WTC11 (cell line): ENCODE measurements around the gene KIF2C. TPM values are rescaled to one million over a fixed set of nuclear protein-coding genes. Genes with fewer than 3 reads are reported as not detected.

Experiments used
- ATAC-seq: fragments of 200-7000 bp; cut with Tn5 transposase; 2 replicates; pipeline ENCODE4 v1.10.0; 2021; ENCODE audit warnings: mild to moderate bottlenecking, moderate library complexity
- CTCF ChIA-PET: fragments of 300-600 bp; sonication (Branson Sonifier 250); formaldehyde crosslinking; loops from one replicate; lab custom pipeline; 2021; ENCODE audit warnings: antibody characterized with exemption; lab: Charles Lee
- POLR2A ChIA-PET: fragments of 350-600 bp; sonication (Branson Sonifier 250); formaldehyde crosslinking; loops from one replicate; lab custom pipeline; 2021; ENCODE audit warnings: antibody characterized with exemption; lab: Charles Lee
- DNase-seq: peaks from one replicate; pipeline ENCODE4 v3.0.0; 2021; ENCODE audit warnings: low spot score
- H3K27ac Mint-ChIP-seq: 2 replicates; pipeline ENCODE4 v1.8.0; 2021; ENCODE audit warnings: mixed read lengths
- H3K27me3 Mint-ChIP-seq: 2 replicates; pipeline ENCODE4 v1.8.0; 2021; ENCODE audit warnings: low read depth, mild to moderate bottlenecking, moderate library complexity, mixed read lengths
- H3K36me3 Mint-ChIP-seq: 2 replicates; pipeline ENCODE4 v1.8.0; 2021; ENCODE audit warnings: mixed read lengths
- H3K4me1 Mint-ChIP-seq: 2 replicates; pipeline ENCODE4 v1.8.0; 2022; ENCODE audit warnings: mixed read lengths
- H3K4me3 Mint-ChIP-seq: 2 replicates; pipeline ENCODE4 v1.8.0; 2021; ENCODE audit warnings: mild to moderate bottlenecking, moderate library complexity, mixed read lengths
- H3K9me3 Mint-ChIP-seq: 2 replicates; pipeline ENCODE4 v1.8.0; 2021; ENCODE audit warnings: mixed read lengths
- ARID4B ChIP-seq: sonication (generic); formaldehyde crosslinking; IDR thresholded peaks from 2 replicates; pipeline ENCODE4 v1.8.0; 2023; ENCODE audit warnings: missing genetic modification reagents, mild to moderate bottlenecking, borderline replicate concordance
- CREM ChIP-seq: sonication (generic); formaldehyde crosslinking; IDR thresholded peaks from 2 replicates; pipeline ENCODE4 v1.8.1; 2022; ENCODE audit warnings: mild to moderate bottlenecking, missing genetic modification reagents, moderate library complexity
- FOXP1 ChIP-seq: sonication (generic); formaldehyde crosslinking; IDR thresholded peaks from 2 replicates; pipeline ENCODE4 v1.8.0; 2022; ENCODE audit warnings: missing genetic modification reagents, mild to moderate bottlenecking, moderate library complexity, borderline replicate concordance
- FOXP4 ChIP-seq: sonication (generic); formaldehyde crosslinking; IDR thresholded peaks from 2 replicates; pipeline ENCODE4 v1.8.0; 2022; ENCODE audit warnings: mild to moderate bottlenecking, missing genetic modification reagents
- HMGXB4 ChIP-seq: sonication (generic); formaldehyde crosslinking; IDR thresholded peaks from 2 replicates; pipeline ENCODE4 v1.8.1; 2023; ENCODE audit warnings: mild to moderate bottlenecking, moderate library complexity, missing genetic modification reagents
- NFATC4 ChIP-seq: fragments of 250-450 bp; sonication (Bioruptor Pico); IDR thresholded peaks from 2 replicates; pipeline ENCODE4 v1.9.0; 2021; ENCODE audit warnings: mild to moderate bottlenecking
- PRRX2 ChIP-seq: fragments of 250-450 bp; sonication (Bioruptor Pico); IDR thresholded peaks from 2 replicates; pipeline ENCODE4 v1.8.0; 2021; ENCODE audit warnings: mild to moderate bottlenecking
- TEAD4 ChIP-seq: sonication (generic); formaldehyde crosslinking; IDR thresholded peaks from 2 replicates; pipeline ENCODE4 v1.8.0; 2022; ENCODE audit warnings: mild to moderate bottlenecking, missing genetic modification reagents
- ZNF671 ChIP-seq: fragments of 250-450 bp; sonication (Bioruptor Pico); IDR thresholded peaks from 2 replicates; pipeline ENCODE4 v1.8.0; 2021; ENCODE audit warnings: mild to moderate bottlenecking
- total RNA-seq: library from RNA; stranded (reverse); gene quantifications from 3 replicates; pipeline ENCODE4 v1.2.3, GENCODE V29; 2021
- TF ChIP-seq, protein P1 (sequence below): sonication (generic); formaldehyde crosslinking; IDR thresholded peaks from 2 replicates; pipeline ENCODE4 v1.8.0; 2022; ENCODE audit warnings: missing genetic modification reagents
- TF ChIP-seq, protein P2 (sequence below): fragments of 250-450 bp; sonication (Bioruptor Pico); IDR thresholded peaks from 2 replicates; pipeline ENCODE4 v1.9.0; 2021; ENCODE audit warnings: mild to moderate bottlenecking, borderline replicate concordance
- TF ChIP-seq, protein P3 (sequence below): sonication (generic); formaldehyde crosslinking; IDR thresholded peaks from 2 replicates; pipeline ENCODE4 v1.8.1; 2022; ENCODE audit warnings: low read depth, missing genetic modification reagents, borderline replicate concordance
- TF ChIP-seq, protein P4 (sequence below): sonication (generic); formaldehyde crosslinking; IDR thresholded peaks from 2 replicates; pipeline ENCODE4 v1.8.1; 2023; ENCODE audit warnings: mild to moderate bottlenecking, missing genetic modification reagents, moderate library complexity
- TF ChIP-seq, protein P5 (sequence below): sonication (generic); formaldehyde crosslinking; IDR thresholded peaks from 2 replicates; pipeline ENCODE4 v1.8.1; 2022; ENCODE audit warnings: missing genetic modification reagents, borderline replicate concordance

Gene KIF2C
- total RNA-seq, 1 experiment from 2014 or later = 93.8 TPM

- no peak for TF ChIP-seq FOXP4 (CRISPR knock-in tag)
- TF ChIP-seq NFATC4 (CRISPR knock-in tag) = no peak
- no peak for TF ChIP-seq FOXP1
- TF ChIP-seq, protein P1, sequence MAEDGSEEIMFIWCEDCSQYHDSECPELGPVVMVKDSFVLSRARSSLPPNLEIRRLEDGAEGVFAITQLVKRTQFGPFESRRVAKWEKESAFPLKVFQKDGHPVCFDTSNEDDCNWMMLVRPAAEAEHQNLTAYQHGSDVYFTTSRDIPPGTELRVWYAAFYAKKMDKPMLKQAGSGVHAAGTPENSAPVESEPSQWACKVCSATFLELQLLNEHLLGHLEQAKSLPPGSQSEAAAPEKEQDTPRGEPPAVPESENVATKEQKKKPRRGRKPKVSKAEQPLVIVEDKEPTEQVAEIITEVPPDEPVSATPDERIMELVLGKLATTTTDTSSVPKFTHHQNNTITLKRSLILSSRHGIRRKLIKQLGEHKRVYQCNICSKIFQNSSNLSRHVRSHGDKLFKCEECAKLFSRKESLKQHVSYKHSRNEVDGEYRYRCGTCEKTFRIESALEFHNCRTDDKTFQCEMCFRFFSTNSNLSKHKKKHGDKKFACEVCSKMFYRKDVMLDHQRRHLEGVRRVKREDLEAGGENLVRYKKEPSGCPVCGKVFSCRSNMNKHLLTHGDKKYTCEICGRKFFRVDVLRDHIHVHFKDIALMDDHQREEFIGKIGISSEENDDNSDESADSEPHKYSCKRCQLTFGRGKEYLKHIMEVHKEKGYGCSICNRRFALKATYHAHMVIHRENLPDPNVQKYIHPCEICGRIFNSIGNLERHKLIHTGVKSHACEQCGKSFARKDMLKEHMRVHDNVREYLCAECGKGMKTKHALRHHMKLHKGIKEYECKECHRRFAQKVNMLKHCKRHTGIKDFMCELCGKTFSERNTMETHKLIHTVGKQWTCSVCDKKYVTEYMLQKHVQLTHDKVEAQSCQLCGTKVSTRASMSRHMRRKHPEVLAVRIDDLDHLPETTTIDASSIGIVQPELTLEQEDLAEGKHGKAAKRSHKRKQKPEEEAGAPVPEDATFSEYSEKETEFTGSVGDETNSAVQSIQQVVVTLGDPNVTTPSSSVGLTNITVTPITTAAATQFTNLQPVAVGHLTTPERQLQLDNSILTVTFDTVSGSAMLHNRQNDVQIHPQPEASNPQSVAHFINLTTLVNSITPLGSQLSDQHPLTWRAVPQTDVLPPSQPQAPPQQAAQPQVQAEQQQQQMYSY (CRISPR knock-in tag) = no peak
- TF ChIP-seq, protein P2, sequence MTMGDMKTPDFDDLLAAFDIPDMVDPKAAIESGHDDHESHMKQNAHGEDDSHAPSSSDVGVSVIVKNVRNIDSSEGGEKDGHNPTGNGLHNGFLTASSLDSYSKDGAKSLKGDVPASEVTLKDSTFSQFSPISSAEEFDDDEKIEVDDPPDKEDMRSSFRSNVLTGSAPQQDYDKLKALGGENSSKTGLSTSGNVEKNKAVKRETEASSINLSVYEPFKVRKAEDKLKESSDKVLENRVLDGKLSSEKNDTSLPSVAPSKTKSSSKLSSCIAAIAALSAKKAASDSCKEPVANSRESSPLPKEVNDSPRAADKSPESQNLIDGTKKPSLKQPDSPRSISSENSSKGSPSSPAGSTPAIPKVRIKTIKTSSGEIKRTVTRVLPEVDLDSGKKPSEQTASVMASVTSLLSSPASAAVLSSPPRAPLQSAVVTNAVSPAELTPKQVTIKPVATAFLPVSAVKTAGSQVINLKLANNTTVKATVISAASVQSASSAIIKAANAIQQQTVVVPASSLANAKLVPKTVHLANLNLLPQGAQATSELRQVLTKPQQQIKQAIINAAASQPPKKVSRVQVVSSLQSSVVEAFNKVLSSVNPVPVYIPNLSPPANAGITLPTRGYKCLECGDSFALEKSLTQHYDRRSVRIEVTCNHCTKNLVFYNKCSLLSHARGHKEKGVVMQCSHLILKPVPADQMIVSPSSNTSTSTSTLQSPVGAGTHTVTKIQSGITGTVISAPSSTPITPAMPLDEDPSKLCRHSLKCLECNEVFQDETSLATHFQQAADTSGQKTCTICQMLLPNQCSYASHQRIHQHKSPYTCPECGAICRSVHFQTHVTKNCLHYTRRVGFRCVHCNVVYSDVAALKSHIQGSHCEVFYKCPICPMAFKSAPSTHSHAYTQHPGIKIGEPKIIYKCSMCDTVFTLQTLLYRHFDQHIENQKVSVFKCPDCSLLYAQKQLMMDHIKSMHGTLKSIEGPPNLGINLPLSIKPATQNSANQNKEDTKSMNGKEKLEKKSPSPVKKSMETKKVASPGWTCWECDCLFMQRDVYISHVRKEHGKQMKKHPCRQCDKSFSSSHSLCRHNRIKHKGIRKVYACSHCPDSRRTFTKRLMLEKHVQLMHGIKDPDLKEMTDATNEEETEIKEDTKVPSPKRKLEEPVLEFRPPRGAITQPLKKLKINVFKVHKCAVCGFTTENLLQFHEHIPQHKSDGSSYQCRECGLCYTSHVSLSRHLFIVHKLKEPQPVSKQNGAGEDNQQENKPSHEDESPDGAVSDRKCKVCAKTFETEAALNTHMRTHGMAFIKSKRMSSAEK (CRISPR knock-in tag) = no peak
- TF ChIP-seq, protein P3, sequence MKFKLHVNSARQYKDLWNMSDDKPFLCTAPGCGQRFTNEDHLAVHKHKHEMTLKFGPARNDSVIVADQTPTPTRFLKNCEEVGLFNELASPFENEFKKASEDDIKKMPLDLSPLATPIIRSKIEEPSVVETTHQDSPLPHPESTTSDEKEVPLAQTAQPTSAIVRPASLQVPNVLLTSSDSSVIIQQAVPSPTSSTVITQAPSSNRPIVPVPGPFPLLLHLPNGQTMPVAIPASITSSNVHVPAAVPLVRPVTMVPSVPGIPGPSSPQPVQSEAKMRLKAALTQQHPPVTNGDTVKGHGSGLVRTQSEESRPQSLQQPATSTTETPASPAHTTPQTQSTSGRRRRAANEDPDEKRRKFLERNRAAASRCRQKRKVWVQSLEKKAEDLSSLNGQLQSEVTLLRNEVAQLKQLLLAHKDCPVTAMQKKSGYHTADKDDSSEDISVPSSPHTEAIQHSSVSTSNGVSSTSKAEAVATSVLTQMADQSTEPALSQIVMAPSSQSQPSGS (CRISPR knock-in tag) = no peak
- no peak for TF ChIP-seq PRRX2 (CRISPR knock-in tag)
- TF ChIP-seq ARID4B (CRISPR knock-in tag) = no peak
- TF ChIP-seq, all 79 proteins: peak for 0
Observed at GRCh38 chr1:44747878-44748277, 8.2 kb downstream of the KIF2C start (continued).

DNA sequence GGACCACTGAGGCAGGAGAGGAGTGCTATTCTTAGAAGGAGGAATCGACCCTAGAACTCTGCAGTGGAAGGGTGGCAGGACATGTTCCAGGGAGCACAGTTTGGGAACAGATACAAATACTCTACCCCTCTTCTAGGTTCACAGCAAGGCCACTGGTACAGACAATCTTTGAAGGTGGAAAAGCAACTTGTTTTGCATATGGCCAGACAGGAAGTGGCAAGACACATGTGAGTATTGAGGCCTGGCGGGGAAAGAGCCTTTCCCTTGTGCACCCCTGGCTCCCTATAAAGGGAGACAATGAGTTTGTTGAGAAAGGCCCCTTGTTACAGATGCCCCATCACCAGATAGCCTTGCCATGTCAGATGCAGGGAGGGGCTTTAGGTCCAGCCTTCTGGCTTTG is 17.8 kb downstream of the KIF2C start:
- ATAC-seq = no peak
- Mint-ChIP-seq H3K27me3 (no peaks in the 10 kb centered on the region), H3K9me3 (no peaks in the 10 kb centered on the region), H3K27ac (no peak overlapping the region), H3K4me1 (no peaks in the 10 kb centered on the region), H3K36me3 (peaks cover 83% of the 10 kb centered on the region), H3K4me3 (no peak overlapping the region)
- CTCF ChIA-PET = no interaction called here
- DNase-seq = no peak
- POLR2A ChIA-PET = no interaction called here
- TF ChIP-seq, protein P4, sequence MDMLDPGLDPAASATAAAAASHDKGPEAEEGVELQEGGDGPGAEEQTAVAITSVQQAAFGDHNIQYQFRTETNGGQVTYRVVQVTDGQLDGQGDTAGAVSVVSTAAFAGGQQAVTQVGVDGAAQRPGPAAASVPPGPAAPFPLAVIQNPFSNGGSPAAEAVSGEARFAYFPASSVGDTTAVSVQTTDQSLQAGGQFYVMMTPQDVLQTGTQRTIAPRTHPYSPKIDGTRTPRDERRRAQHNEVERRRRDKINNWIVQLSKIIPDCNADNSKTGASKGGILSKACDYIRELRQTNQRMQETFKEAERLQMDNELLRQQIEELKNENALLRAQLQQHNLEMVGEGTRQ (CRISPR knock-in tag) = no peak
- TF ChIP-seq, protein P5, sequence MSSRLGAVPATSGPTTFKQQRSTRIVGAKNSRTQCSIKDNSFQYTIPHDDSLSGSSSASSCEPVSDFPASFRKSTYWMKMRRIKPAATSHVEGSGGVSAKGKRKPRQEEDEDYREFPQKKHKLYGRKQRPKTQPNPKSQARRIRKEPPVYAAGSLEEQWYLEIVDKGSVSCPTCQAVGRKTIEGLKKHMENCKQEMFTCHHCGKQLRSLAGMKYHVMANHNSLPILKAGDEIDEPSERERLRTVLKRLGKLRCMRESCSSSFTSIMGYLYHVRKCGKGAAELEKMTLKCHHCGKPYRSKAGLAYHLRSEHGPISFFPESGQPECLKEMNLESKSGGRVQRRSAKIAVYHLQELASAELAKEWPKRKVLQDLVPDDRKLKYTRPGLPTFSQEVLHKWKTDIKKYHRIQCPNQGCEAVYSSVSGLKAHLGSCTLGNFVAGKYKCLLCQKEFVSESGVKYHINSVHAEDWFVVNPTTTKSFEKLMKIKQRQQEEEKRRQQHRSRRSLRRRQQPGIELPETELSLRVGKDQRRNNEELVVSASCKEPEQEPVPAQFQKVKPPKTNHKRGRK (CRISPR knock-in tag) = no peak
- TF ChIP-seq CREM (CRISPR knock-in tag) (no peak), TEAD4 (CRISPR knock-in tag) (no peak), ZNF671 (CRISPR knock-in tag) (no peak), HMGXB4 (CRISPR knock-in tag) (no peak)
